Measurements from ENCODE around the gene IMMP1L.

DNA sequence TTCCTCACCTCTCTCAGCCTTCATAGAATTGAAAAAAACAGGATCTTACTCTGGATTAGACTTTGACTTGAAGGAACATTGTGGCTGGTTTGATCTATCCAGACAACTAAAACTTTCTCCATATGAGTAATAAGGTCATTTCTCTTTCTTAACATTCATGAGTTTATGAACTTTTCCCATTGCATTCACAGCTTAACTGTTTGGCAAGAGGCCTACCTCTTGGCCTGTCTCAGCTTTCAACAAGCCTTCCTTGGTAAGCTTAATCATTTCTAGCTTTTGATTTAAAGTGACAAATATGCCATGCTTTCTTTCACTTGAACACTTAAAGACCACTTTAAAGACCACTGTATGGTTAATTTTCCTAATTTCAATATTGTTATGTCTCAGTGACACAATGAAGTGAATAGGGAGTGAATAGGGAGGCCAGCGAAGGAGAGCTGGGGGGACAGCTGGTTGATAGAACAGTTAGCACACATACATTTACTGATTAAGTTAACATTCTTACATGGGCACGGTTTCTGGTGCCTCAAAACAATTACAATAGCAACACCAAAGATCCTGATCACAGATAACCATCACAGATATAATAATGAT, 17.0 kb downstream of the IMMP1L start:
- TF ChIP-seq, protein P1, sequence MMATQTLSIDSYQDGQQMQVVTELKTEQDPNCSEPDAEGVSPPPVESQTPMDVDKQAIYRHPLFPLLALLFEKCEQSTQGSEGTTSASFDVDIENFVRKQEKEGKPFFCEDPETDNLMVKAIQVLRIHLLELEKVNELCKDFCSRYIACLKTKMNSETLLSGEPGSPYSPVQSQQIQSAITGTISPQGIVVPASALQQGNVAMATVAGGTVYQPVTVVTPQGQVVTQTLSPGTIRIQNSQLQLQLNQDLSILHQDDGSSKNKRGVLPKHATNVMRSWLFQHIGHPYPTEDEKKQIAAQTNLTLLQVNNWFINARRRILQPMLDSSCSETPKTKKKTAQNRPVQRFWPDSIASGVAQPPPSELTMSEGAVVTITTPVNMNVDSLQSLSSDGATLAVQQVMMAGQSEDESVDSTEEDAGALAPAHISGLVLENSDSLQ (IDR thresholded peaks at IDR 0.05), result no peak
- TF ChIP-seq SUZ12 (IDR thresholded peaks at IDR 0.05) (no peak), LEF1 (IDR thresholded peaks at IDR 0.05; ENCODE audit: borderline replicate concordance) (no peak), HDGF (IDR thresholded peaks at IDR 0.05; ENCODE audit: borderline replicate concordance) (no peak), FOXM1 (IDR thresholded peaks at IDR 0.05; ENCODE audit: borderline replicate concordance) (no peak), SP1 (IDR thresholded peaks at IDR 0.05) (no peak), NFRKB (IDR thresholded peaks at IDR 0.05) (no peak), ZNF384 (IDR thresholded peaks at IDR 0.05) (no peak), L3MBTL2 (conservative IDR thresholded peaks at IDR 0.05) (no peak), ARNT (IDR thresholded peaks at IDR 0.05) (no peak), FOXA1 (IDR thresholded peaks at IDR 0.05) (no peak), TARDBP (IDR thresholded peaks at IDR 0.05) (no peak), ELF4 (IDR thresholded peaks at IDR 0.05) (no peak)

All from HEK293T (cell line).